PC-9 (cell line): ENCODE results near the gene OR6C65.

Experiments
- CTCF ChIP-seq: fragments of 200-600 bp; sonication (generic); conservative IDR thresholded peaks from 2 replicates; pipeline ENCODE4 v1.6.1; 2017; ENCODE audit warnings: mixed run types, antibody characterized with exemption, mild to moderate bottlenecking, moderate library complexity
- EZH2 ChIP-seq: fragments of 200-600 bp; sonication (generic); IDR thresholded peaks from 2 replicates; pipeline ENCODE4 v1.8.0; 2017; ENCODE audit warnings: antibody characterized with exemption, low read depth

DNA sequence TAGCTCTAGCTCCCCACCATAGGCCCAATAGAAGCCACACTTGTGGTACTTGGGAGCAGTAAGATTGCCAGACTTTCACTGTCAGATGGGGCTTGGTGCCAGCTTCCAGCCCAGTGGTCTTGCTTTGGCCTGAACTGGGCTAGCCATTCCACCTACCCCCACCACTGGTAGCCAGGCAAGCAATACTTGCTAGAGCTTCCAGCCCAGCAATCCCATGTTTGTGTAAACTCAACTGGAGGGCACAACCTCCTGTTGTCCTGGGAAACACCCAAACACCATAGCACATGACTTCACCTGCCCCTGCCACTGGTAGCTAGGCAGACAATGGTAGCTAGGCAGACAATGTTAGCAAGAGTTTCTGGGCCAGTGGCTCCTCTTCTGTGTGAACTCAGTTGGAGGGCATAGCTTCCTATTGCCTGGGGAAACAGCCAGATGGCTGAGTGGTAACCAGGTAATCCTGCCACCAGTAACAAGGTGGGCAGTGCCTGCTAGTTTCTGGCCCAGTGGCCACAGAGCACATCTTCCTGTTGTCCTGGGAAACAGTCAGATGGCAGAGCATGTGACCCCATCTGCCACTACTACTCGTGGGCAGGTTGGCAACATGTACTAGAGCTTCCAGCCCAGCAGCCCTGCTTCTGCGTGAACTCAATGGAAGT lies 20.1 kb downstream of the OR6C65 start:
- TF ChIP-seq CTCF (no peak), EZH2 (no peak)
